Measurements from ENCODE around the gene ATXN10.

DNA sequence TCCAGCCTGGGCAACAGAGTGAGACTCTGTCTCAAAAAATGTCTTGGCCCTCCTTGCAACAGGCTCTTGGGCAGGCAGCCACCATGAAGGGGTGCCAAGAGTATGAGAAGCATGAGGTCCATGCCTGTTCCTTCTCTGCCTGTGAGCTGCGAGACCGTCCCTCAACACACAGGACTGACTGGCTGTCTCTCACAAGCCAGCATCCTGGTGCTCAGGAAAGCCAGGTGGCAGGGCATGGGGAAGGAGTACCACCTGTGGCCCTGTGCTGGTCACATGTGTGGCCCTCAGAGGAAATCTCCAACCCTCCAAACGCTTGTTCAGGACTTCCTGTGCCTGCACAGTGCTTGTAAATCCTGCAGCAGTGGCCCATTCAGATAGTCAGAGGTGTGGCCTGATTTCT is 83.2 kb downstream of the ATXN10 start:
- TF ChIP-seq POLR2A (IDR thresholded peaks at IDR 0.05) (no peak), POLR2AphosphoS5 (IDR thresholded peaks at IDR 0.05) (no peak)
- TF ChIP-seq, protein P1, sequence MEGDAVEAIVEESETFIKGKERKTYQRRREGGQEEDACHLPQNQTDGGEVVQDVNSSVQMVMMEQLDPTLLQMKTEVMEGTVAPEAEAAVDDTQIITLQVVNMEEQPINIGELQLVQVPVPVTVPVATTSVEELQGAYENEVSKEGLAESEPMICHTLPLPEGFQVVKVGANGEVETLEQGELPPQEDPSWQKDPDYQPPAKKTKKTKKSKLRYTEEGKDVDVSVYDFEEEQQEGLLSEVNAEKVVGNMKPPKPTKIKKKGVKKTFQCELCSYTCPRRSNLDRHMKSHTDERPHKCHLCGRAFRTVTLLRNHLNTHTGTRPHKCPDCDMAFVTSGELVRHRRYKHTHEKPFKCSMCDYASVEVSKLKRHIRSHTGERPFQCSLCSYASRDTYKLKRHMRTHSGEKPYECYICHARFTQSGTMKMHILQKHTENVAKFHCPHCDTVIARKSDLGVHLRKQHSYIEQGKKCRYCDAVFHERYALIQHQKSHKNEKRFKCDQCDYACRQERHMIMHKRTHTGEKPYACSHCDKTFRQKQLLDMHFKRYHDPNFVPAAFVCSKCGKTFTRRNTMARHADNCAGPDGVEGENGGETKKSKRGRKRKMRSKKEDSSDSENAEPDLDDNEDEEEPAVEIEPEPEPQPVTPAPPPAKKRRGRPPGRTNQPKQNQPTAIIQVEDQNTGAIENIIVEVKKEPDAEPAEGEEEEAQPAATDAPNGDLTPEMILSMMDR (IDR thresholded peaks at IDR 0.05) = no peak

Measured in gastroesophageal sphincter (tissue), 3 donors.